ENCODE results near the gene ZNF195.

ZNF195 gene

DNA sequence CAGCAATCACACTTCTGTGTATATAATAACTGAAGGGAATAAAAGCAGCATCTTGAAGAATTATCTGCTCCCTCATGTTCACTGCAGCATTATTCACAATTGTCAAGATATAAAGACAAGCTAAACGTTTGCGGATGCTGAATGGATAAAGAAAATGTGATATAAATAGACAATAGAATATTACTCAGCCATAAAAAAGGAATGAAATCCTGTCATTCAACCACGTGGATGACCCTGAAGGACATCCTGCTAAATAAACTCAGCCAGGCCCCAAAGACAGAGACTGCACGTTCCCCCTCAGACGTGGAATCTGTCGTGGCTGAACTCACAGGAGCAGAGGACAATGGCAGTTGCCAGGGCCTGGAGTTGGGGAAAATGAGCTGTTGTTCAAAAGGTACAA lies 9.6 kb downstream of the ZNF195 start:
- TF ChIP-seq, protein P1, sequence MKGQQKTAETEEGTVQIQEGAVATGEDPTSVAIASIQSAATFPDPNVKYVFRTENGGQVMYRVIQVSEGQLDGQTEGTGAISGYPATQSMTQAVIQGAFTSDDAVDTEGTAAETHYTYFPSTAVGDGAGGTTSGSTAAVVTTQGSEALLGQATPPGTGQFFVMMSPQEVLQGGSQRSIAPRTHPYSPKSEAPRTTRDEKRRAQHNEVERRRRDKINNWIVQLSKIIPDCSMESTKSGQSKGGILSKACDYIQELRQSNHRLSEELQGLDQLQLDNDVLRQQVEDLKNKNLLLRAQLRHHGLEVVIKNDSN (IDR thresholded peaks at IDR 0.05), result no peak
- TF ChIP-seq FOXM1 (IDR thresholded peaks at IDR 0.05; ENCODE audit: borderline replicate concordance, low read depth) (no peak), ZBTB7A (IDR thresholded peaks at IDR 0.05; ENCODE audit: low read depth) (no peak), EP300 (IDR thresholded peaks at IDR 0.05; ENCODE audit: borderline replicate concordance) (no peak), TAF1 (IDR thresholded peaks at IDR 0.05; ENCODE audit: low read depth) (no peak), CEBPB (IDR thresholded peaks at IDR 0.05) (no peak), TEAD4 (IDR thresholded peaks at IDR 0.05) (no peak), YY1 (IDR thresholded peaks at IDR 0.05; ENCODE audit: low read depth) (no peak), NFIC (IDR thresholded peaks at IDR 0.05) (no peak), RAD21 (IDR thresholded peaks at IDR 0.05; ENCODE audit: low read depth) (no peak), TCF12 (IDR thresholded peaks at IDR 0.05; ENCODE audit: low read depth) (no peak), CREB1 (IDR thresholded peaks at IDR 0.05; ENCODE audit: low read depth) (no peak), EGR1 (IDR thresholded peaks at IDR 0.05) (no peak)
- TF ChIP-seq, protein P2, sequence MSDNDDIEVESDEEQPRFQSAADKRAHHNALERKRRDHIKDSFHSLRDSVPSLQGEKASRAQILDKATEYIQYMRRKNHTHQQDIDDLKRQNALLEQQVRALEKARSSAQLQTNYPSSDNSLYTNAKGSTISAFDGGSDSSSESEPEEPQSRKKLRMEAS (IDR thresholded peaks at IDR 0.05), result no peak
- TF ChIP-seq, protein P3, sequence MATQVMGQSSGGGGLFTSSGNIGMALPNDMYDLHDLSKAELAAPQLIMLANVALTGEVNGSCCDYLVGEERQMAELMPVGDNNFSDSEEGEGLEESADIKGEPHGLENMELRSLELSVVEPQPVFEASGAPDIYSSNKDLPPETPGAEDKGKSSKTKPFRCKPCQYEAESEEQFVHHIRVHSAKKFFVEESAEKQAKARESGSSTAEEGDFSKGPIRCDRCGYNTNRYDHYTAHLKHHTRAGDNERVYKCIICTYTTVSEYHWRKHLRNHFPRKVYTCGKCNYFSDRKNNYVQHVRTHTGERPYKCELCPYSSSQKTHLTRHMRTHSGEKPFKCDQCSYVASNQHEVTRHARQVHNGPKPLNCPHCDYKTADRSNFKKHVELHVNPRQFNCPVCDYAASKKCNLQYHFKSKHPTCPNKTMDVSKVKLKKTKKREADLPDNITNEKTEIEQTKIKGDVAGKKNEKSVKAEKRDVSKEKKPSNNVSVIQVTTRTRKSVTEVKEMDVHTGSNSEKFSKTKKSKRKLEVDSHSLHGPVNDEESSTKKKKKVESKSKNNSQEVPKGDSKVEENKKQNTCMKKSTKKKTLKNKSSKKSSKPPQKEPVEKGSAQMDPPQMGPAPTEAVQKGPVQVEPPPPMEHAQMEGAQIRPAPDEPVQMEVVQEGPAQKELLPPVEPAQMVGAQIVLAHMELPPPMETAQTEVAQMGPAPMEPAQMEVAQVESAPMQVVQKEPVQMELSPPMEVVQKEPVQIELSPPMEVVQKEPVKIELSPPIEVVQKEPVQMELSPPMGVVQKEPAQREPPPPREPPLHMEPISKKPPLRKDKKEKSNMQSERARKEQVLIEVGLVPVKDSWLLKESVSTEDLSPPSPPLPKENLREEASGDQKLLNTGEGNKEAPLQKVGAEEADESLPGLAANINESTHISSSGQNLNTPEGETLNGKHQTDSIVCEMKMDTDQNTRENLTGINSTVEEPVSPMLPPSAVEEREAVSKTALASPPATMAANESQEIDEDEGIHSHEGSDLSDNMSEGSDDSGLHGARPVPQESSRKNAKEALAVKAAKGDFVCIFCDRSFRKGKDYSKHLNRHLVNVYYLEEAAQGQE (IDR thresholded peaks at IDR 0.05; ENCODE audit: low read depth), result no peak

DNA sequence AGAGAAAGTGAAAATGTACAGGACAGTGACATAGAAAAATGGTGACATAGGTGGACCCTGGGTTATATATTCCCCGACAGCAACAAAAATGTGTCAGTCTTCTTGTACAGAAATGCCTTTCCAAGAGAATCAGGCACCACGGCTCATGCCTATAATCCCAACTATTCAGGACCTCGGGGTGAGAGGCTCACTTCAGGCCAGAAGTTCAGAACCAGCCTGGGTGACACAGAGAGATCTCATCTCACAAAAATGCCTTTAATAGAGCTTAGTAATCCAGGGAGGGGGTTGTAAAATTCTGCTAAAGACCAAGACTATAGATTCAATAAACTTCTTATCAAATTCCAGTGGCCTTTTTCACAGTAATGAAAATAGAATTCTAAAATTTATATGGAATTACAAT lies 10.7 kb downstream of the ZNF195 start:
- TF ChIP-seq FOXM1 (IDR thresholded peaks at IDR 0.05; ENCODE audit: borderline replicate concordance, low read depth) (no peak), TAF1 (IDR thresholded peaks at IDR 0.05; ENCODE audit: low read depth) (no peak), ZBTB7A (IDR thresholded peaks at IDR 0.05; ENCODE audit: low read depth) (no peak), CEBPB (IDR thresholded peaks at IDR 0.05) (no peak), TCF12 (IDR thresholded peaks at IDR 0.05; ENCODE audit: low read depth) (no peak), EGR1 (IDR thresholded peaks at IDR 0.05) (no peak), RAD21 (IDR thresholded peaks at IDR 0.05; ENCODE audit: low read depth) (no peak)
- TF ChIP-seq, protein P1 (IDR thresholded peaks at IDR 0.05), result no peak

DNA sequence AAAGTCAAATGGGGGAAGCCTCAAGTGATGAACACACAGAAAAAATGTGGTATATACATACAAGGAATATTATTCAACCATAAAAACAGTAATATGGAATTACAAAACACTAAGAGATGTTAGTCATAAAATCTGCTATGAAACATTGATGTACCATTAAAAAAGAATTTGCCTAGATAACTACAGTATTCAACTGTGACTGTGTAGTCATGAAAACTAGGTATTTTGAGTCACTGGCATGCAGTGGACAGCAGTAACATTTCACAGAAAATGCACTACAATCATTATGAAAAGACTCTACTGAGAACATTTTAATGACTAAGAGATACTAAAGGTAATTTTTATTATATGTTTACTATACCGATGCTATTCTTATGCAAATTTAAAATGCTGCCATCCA lies 11.7 kb downstream of the ZNF195 start:
- no peak for TF ChIP-seq FOXM1 (IDR thresholded peaks at IDR 0.05; ENCODE audit: borderline replicate concordance, low read depth)
- TF ChIP-seq TEAD4 (IDR thresholded peaks at IDR 0.05), result no peak
- no peak for TF ChIP-seq TCF12 (IDR thresholded peaks at IDR 0.05; ENCODE audit: low read depth)

DNA sequence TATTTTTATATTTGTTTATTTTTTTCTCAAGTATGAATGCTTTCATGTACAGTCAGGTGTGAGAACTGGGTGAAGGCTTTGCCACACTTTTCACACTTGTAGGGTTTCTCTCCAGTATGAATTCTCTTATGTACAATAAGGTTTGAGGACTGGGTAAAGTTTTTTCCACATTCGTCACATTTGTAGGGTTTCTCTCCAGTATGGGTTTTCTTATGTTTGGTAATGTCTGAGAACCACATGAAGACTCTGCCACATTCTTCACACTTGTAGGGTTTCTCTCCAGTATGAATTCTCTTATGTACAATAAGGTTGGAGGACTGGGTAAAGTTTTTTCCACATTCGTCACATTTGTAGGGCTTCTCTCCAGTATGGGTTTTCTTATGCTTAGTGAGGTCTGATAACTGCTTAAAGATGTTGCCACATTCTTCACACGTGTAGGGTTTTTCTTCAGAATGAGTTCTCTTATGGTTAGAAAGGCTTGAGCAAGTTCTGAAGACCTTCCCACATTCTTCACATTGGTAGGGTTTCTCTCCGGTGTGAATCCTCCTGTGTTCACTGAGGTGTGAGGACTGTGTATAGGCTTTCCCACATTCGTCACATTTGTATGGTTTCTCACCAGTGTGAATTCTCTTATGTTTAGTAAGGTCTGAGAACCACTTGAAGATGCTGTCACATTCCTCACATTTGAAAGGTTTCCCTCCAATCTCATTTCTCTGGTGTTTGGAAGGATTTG lies 19.7 kb downstream of the ZNF195 start:
- no peak for TF ChIP-seq TAF1 (IDR thresholded peaks at IDR 0.05; ENCODE audit: low read depth)
- no peak for TF ChIP-seq ZBTB7A (IDR thresholded peaks at IDR 0.05; ENCODE audit: low read depth)
- TF ChIP-seq CEBPB (IDR thresholded peaks at IDR 0.05), result no peak
- TF ChIP-seq CREB1 (IDR thresholded peaks at IDR 0.05; ENCODE audit: low read depth), result no peak
- no peak for TF ChIP-seq TEAD4 (IDR thresholded peaks at IDR 0.05)
- TF ChIP-seq, protein P2 (IDR thresholded peaks at IDR 0.05), result no peak
- no peak for TF ChIP-seq EGR1 (IDR thresholded peaks at IDR 0.05)
- no peak for TF ChIP-seq NFIC (IDR thresholded peaks at IDR 0.05)
- TF ChIP-seq RAD21 (IDR thresholded peaks at IDR 0.05; ENCODE audit: low read depth), result no peak

DNA sequence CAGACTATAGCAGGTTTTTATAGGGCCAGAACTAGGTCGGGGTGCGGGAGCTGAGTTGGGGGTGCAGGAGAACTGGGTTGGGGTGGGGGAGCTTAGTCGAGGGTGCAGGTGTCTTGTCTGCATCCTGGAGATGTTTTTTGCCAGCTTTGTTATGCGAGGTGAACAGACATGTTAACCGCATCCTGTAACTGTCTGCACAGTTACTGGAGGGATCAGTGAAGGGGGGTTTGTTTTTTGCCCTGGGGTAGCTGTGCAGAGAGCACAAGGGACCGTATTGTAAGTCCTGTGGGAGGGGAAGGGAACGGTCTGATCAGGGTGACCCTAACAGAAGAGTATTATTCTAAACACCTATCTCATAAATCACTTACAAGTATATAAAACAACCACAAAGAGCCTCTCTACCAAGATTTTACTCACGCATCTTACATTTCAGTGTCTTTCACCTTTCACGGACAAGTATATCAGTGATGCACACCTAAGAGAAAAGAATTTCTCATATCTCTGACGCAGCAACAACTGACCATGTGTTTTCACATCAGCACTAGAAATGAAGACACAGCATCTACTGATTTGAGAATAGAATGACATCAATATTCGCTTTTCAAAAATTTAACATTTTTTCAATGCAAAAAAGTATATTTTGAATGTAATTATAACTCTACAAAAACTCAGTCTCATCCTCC lies 20.8 kb downstream of the ZNF195 start:
- TF ChIP-seq, protein P2 (IDR thresholded peaks at IDR 0.05), result no peak
- TF ChIP-seq FOXM1 (IDR thresholded peaks at IDR 0.05; ENCODE audit: borderline replicate concordance, low read depth) (no peak), YY1 (IDR thresholded peaks at IDR 0.05; ENCODE audit: low read depth) (no peak), NFIC (IDR thresholded peaks at IDR 0.05) (no peak), ZBTB7A (IDR thresholded peaks at IDR 0.05; ENCODE audit: low read depth) (no peak), TCF12 (IDR thresholded peaks at IDR 0.05; ENCODE audit: low read depth) (no peak), CEBPB (IDR thresholded peaks at IDR 0.05) (no peak), CREB1 (IDR thresholded peaks at IDR 0.05; ENCODE audit: low read depth) (no peak), EP300 (IDR thresholded peaks at IDR 0.05; ENCODE audit: borderline replicate concordance) (no peak), RAD21 (IDR thresholded peaks at IDR 0.05; ENCODE audit: low read depth) (no peak)
- TF ChIP-seq, protein P3 (IDR thresholded peaks at IDR 0.05; ENCODE audit: low read depth), result no peak
- TF ChIP-seq, protein P1 (IDR thresholded peaks at IDR 0.05), result no peak

All from Ishikawa (cell line).